Measurements from ENCODE around the gene VCL. TPM values are rescaled to one million over a fixed set of nuclear protein-coding genes. Genes with fewer than 3 reads are reported as not detected.

VCL gene
- total and polyA plus RNA-seq, 9 of the 15 experiments (the other 6 are each of a cell fraction or from before 2014, with no cell fraction given), result 29.8 to 186 (median 76.4) TPM

DNA sequence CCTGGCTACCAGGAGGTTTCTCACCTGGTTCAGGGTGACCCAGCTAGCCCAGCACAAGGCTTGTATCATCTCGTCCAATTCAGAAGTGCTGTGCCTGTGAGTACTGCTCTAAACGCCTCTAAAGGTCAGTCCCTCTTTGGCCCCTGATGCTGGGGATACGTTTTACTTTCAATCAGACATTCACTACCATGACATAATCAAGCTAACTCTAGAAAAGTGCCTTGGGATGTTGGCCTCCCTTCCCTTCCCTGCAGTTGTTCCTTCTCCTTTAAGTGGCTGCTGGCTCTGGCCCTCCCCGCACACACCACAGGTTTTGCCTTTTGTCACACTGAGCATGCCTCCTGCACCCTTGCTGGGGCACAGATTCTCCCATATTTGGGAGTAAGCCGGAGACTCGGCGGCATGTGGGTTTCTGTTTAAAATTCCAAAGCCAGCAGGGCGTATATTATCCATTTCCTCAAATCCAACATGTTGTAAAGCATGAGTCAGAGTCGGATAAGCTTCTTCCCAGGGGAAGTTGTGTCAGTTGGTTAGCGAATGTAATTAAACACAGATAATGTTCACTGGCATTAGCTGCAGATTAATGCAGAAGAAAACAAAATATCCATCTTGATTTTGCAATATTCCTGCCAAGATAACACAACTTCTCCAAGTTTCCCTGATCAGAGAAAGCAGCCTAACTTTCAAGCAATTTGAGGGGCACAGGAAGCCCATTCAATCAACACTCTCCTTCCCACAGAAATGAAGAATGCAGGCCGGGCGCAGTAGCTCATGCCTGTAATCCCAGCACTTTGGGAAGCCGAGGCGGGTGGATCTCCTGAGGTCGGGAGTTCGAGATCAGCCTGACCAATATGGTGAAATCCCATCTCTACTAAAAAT, 31.8 kb upstream of the VCL start (continued):
- TF ChIP-seq, protein P1, sequence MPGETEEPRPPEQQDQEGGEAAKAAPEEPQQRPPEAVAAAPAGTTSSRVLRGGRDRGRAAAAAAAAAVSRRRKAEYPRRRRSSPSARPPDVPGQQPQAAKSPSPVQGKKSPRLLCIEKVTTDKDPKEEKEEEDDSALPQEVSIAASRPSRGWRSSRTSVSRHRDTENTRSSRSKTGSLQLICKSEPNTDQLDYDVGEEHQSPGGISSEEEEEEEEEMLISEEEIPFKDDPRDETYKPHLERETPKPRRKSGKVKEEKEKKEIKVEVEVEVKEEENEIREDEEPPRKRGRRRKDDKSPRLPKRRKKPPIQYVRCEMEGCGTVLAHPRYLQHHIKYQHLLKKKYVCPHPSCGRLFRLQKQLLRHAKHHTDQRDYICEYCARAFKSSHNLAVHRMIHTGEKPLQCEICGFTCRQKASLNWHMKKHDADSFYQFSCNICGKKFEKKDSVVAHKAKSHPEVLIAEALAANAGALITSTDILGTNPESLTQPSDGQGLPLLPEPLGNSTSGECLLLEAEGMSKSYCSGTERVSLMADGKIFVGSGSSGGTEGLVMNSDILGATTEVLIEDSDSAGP (CRISPR knock-in tag; IDR thresholded peaks at IDR 0.05), result peak; percentile 90
- TF ChIP-seq SPI1 (IDR thresholded peaks at IDR 0.05; ENCODE audit: borderline replicate concordance, low read depth, low read length), result peak; percentile 22; the same call in 1 of the 2 replicates
- TF ChIP-seq CXXC5 (CRISPR knock-in tag; IDR thresholded peaks at IDR 0.05), result 0 out of 2 replicates have a peak, but pooled peaks have one; percentile 17
- no peak for TF ChIP-seq PHTF2 (CRISPR knock-in tag; IDR thresholded peaks at IDR 0.05)
- TF ChIP-seq TAF15 (IDR thresholded peaks at IDR 0.05; ENCODE audit: low read depth, low read length), result no peak
- TF ChIP-seq NELFE (IDR thresholded peaks at IDR 0.05; ENCODE audit: insufficient read depth, insufficient read length), result no peak
- TF ChIP-seq, protein P2, sequence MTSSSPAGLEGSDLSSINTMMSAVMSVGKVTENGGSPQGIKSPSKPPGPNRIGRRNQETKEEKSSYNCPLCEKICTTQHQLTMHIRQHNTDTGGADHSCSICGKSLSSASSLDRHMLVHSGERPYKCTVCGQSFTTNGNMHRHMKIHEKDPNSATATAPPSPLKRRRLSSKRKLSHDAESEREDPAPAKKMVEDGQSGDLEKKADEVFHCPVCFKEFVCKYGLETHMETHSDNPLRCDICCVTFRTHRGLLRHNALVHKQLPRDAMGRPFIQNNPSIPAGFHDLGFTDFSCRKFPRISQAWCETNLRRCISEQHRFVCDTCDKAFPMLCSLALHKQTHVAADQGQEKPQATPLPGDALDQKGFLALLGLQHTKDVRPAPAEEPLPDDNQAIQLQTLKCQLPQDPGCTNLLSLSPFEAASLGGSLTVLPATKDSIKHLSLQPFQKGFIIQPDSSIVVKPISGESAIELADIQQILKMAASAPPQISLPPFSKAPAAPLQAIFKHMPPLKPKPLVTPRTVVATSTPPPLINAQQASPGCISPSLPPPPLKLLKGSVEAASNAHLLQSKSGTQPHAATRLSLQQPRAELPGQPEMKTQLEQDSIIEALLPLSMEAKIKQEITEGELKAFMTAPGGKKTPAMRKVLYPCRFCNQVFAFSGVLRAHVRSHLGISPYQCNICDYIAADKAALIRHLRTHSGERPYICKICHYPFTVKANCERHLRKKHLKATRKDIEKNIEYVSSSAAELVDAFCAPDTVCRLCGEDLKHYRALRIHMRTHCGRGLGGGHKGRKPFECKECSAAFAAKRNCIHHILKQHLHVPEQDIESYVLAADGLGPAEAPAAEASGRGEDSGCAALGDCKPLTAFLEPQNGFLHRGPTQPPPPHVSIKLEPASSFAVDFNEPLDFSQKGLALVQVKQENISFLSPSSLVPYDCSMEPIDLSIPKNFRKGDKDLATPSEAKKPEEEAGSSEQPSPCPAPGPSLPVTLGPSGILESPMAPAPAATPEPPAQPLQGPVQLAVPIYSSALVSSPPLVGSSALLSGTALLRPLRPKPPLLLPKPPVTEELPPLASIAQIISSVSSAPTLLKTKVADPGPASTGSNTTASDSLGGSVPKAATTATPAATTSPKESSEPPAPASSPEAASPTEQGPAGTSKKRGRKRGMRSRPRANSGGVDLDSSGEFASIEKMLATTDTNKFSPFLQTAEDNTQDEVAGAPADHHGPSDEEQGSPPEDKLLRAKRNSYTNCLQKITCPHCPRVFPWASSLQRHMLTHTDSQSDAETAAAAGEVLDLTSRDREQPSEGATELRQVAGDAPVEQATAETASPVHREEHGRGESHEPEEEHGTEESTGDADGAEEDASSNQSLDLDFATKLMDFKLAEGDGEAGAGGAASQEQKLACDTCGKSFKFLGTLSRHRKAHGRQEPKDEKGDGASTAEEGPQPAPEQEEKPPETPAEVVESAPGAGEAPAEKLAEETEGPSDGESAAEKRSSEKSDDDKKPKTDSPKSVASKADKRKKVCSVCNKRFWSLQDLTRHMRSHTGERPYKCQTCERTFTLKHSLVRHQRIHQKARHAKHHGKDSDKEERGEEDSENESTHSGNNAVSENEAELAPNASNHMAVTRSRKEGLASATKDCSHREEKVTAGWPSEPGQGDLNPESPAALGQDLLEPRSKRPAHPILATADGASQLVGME (CRISPR knock-in tag; IDR thresholded peaks at IDR 0.05), result no peak
- peak in 1 of 3 experiments; percentile 57; a peak in 2 of 6 replicates for TF ChIP-seq ZBTB11 (CRISPR knock-in tag; IDR thresholded peaks at IDR 0.05)
- no peak for TF ChIP-seq CCNT2 (IDR thresholded peaks at IDR 0.05; ENCODE audit: borderline replicate concordance, extremely low read depth, insufficient read length, low read depth, low read length)
- TF ChIP-seq DLX4 (CRISPR knock-in tag; IDR thresholded peaks at IDR 0.05), result no peak
- TF ChIP-seq CEBPG (CRISPR knock-in tag; IDR thresholded peaks at IDR 0.05), result no peak
- TF ChIP-seq CEBPG (tag; conservative IDR thresholded peaks at IDR 0.05 in 1 of 2, IDR thresholded peaks at IDR 0.05 in 1 of 2), result no peak
- 0 out of 2 replicates have a peak, but pooled peaks have one; percentile 58 for TF ChIP-seq SMARCE1 (IDR thresholded peaks at IDR 0.05)
- TF ChIP-seq CTBP1 (IDR thresholded peaks at IDR 0.05; ENCODE audit: borderline replicate concordance), result peak; percentile 40; the same call in 1 of the 2 replicates

All from K562 (cell line).